Mesendoderm (in vitro differentiated cells): ENCODE results near the gene GRID2.
A peak's percentile ranks its signal among the peaks of the same experiment; 100 is the strongest.

Source experiments
- DNase-seq: peaks from one replicate; pipeline ENCODE4 v3.0.0; 2013
- H2AK5ac ChIP-seq: 2 replicates; pipeline ENCODE4 v1.6.1; 2013; ENCODE audit warnings: low read length, inconsistent platforms
- H2BK120ac ChIP-seq: 2 replicates; pipeline ENCODE4 v1.6.1; 2013; ENCODE audit warnings: low read depth, mild to moderate bottlenecking, low read length, moderate library complexity, mixed read lengths
- H2BK15ac ChIP-seq: replicated peaks from 2 replicates; pipeline ENCODE4 v1.6.1; 2013; ENCODE audit warnings: low read depth, mild to moderate bottlenecking, moderate library complexity
- H2BK5ac ChIP-seq: 2 replicates; pipeline ENCODE4 v1.6.1; 2013; ENCODE audit warnings: low read length, inconsistent platforms
- H3K18ac ChIP-seq: 2 replicates; pipeline ENCODE4 v1.6.1; 2013; ENCODE audit warnings: mild to moderate bottlenecking, low read length, mixed read lengths
- H3K23ac ChIP-seq: one replicate; pipeline ENCODE4 v1.6.1; 2013; ENCODE audit warnings: low read length
- H3K27ac ChIP-seq: 2 replicates; pipeline ENCODE4 v1.5.1; 2013; ENCODE audit warnings: low read depth, mild to moderate bottlenecking, inconsistent platforms, low read length, moderate library complexity
- H3K27me3 ChIP-seq: 2 replicates; pipeline ENCODE4 v1.6.1; 2013; ENCODE audit warnings: low read length, control low read depth, mild to moderate bottlenecking, inconsistent platforms; ENCODE audit not compliant: insufficient read depth, poor library complexity
- H3K36me3 ChIP-seq: 2 replicates; pipeline ENCODE4 v1.6.1; 2013; ENCODE audit warnings: low read length, inconsistent platforms; ENCODE audit not compliant: control insufficient read depth, insufficient read depth
- H3K4ac ChIP-seq: one replicate; pipeline ENCODE4 v1.6.1; 2013; ENCODE audit warnings: low read depth, mild to moderate bottlenecking, low read length, moderate library complexity
- H3K4me1 ChIP-seq: 2 replicates; pipeline ENCODE4 v1.6.1; 2013; ENCODE audit warnings: low read depth, low read length, inconsistent platforms; ENCODE audit not compliant: control insufficient read depth
- H3K4me2 ChIP-seq: 2 replicates; pipeline ENCODE4 v1.6.1; 2013; ENCODE audit warnings: low read length
- H3K4me3 ChIP-seq: 2 replicates; pipeline ENCODE4 v1.5.1; 2013; ENCODE audit warnings: mild to moderate bottlenecking, low read length
- H3K56ac ChIP-seq: one replicate; pipeline ENCODE4 v1.6.1; 2013; ENCODE audit warnings: low read length
- H3K79me1 ChIP-seq: 2 replicates; pipeline ENCODE4 v1.6.1; 2013; ENCODE audit warnings: low read length, inconsistent platforms
- H3K79me2 ChIP-seq: 2 replicates; pipeline ENCODE4 v1.6.1; 2013; ENCODE audit warnings: mild to moderate bottlenecking, low read length; ENCODE audit not compliant: control insufficient read depth, insufficient read depth
- H3K9ac ChIP-seq: 2 replicates; pipeline ENCODE4 v1.6.1; 2013; ENCODE audit warnings: low read length, inconsistent platforms
- H4K5ac ChIP-seq: one replicate; pipeline ENCODE4 v1.6.1; 2013; ENCODE audit warnings: low read length
- H4K8ac ChIP-seq: one replicate; pipeline ENCODE4 v1.6.1; 2013; ENCODE audit warnings: low read depth, mild to moderate bottlenecking, control low read depth, low read length, moderate library complexity
- whole genome bisulfite sequencing: extraction: QIAGEN DNeasy Blood & Tissue Kit; methylation state at CpG from one replicate; pipeline ENCODE4 v1.1.7; 2013; ENCODE audit warnings: low lambda C conversion rate, missing lambda C conversion rate; ENCODE audit not compliant: insufficient coverage; ENCODE audit errors: extremely low coverage; 5-methylcytosine and 5-hydroxymethylcytosine counted together

GRID2 gene

DNA sequence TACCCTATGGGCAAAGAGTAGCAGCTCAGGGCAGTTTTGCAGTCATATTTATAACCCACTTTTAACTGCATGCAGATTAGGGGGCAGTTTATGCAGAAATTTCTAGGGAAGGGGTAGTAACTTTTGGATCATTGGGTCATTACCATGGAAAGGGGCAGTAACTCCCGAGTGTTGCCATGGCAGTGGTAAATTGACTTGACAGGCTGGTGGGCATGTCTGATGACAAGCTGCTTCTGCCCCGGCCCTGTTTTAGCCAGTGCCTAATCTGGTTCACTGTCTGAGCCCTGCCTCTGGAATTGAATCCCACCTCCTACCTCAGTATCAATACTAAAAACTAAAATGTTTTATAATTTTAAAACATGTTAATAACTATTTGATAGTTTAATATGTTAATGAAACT lies 1162.7 kb downstream of the GRID2 start:
- DNase-seq = peak; percentile 52
- Histone ChIP-seq H2BK120ac (no peak overlapping the region), H3K56ac (no peak overlapping the region), H3K23ac (no peak overlapping the region), H3K18ac (peak overlapping the region; percentile 60), H2BK5ac (no peak overlapping the region), H3K4ac (no peak overlapping the region), H3K36me3 (no peaks in the 10 kb centered on the region), H3K4me1 (no peaks in the 10 kb centered on the region), H3K27me3 (no peaks in the 10 kb centered on the region), H3K79me2 (no peaks in the 10 kb centered on the region), H3K4me3 (no peak overlapping the region), H4K5ac (no peak overlapping the region), H2BK15ac (no peak overlapping the region), H4K8ac (no peak overlapping the region), H3K27ac (no peak overlapping the region), H2AK5ac (no peak overlapping the region), H3K79me1 (no peaks in the 10 kb centered on the region), H3K4me2 (no peak overlapping the region), H3K9ac (no peak overlapping the region)
- no CpG with 5 or more reads among the region's 2 CpGs for WGBS

- Histone ChIP-seq H3K79me2 (no peaks in the 10 kb centered on the region), H2BK15ac (no peak overlapping the region), H3K27ac (no peak overlapping the region), H3K79me1 (no peaks in the 10 kb centered on the region), H3K23ac (no peak overlapping the region), H3K9ac (no peak overlapping the region), H4K5ac (no peak overlapping the region), H3K4me3 (no peak overlapping the region), H3K27me3 (no peaks in the 10 kb centered on the region), H4K8ac (no peak overlapping the region), H3K56ac (no peak overlapping the region), H3K4me1 (no peaks in the 10 kb centered on the region), H2BK120ac (no peak overlapping the region), H3K4ac (no peak overlapping the region), H2BK5ac (no peak overlapping the region), H3K4me2 (no peak overlapping the region), H2AK5ac (no peak overlapping the region), H3K36me3 (no peaks in the 10 kb centered on the region), H3K18ac (no peak overlapping the region)
- DNase-seq = peak; percentile 5
- WGBS = no CpG with 5 or more reads among the region's 1 CpG
Observed at GRCh38 chr4:93467484-93468155, 1163.9 kb downstream of the GRID2 start.

- Histone ChIP-seq H3K4me2 (no peak overlapping the region), H2BK15ac (no peak overlapping the region), H2BK5ac (no peak overlapping the region), H3K4me1 (no peaks in the 10 kb centered on the region), H3K4ac (no peak overlapping the region), H3K79me2 (no peaks in the 10 kb centered on the region), H4K8ac (no peak overlapping the region), H2BK120ac (no peak overlapping the region), H4K5ac (no peak overlapping the region), H3K18ac (no peak overlapping the region), H2AK5ac (no peak overlapping the region), H3K36me3 (no peaks in the 10 kb centered on the region), H3K79me1 (no peaks in the 10 kb centered on the region), H3K23ac (no peak overlapping the region), H3K56ac (no peak overlapping the region), H3K9ac (no peak overlapping the region), H3K4me3 (no peak overlapping the region), H3K27ac (no peak overlapping the region), H3K27me3 (no peaks in the 10 kb centered on the region)
- peak; percentile 35 for DNase-seq
- no CpG with 5 or more reads among the region's 3 CpGs for WGBS
Observed at GRCh38 chr4:93469560-93469959, 1165.8 kb downstream of the GRID2 start.

DNA sequence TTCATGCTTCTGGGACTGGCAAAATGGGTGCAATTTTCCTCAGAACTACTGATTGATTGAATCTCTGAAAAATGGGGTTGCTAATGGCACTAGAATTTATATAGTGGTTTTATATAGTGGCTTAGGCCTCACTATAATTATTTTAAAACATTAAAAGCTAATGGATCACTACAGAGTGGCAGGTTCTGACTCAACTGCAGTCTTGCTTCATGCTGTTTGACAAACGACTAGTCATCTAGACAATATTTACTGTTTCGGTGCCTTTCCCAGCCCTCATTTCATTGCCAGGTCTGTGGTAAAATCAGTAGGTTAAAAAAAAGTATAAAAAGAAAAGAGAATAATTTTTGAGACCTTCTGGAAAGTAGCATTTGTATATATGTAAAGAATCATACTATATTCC lies 1172.0 kb downstream of the GRID2 start:
- Histone ChIP-seq H3K56ac (no peak overlapping the region), H4K5ac (no peak overlapping the region), H3K79me2 (no peaks in the 10 kb centered on the region), H3K4me1 (no peaks in the 10 kb centered on the region), H4K8ac (no peak overlapping the region), H3K27ac (no peak overlapping the region), H3K27me3 (no peaks in the 10 kb centered on the region), H2BK15ac (no peak overlapping the region), H3K4me2 (no peak overlapping the region), H3K9ac (no peak overlapping the region), H2BK5ac (no peak overlapping the region), H2AK5ac (no peak overlapping the region), H3K4ac (no peak overlapping the region), H2BK120ac (no peak overlapping the region), H3K23ac (no peak overlapping the region), H3K79me1 (no peaks in the 10 kb centered on the region), H3K36me3 (no peaks in the 10 kb centered on the region), H3K18ac (no peak overlapping the region), H3K4me3 (no peak overlapping the region)
- no peak for DNase-seq
- no CpG with 5 or more reads among the region's 2 CpGs for WGBS

DNA sequence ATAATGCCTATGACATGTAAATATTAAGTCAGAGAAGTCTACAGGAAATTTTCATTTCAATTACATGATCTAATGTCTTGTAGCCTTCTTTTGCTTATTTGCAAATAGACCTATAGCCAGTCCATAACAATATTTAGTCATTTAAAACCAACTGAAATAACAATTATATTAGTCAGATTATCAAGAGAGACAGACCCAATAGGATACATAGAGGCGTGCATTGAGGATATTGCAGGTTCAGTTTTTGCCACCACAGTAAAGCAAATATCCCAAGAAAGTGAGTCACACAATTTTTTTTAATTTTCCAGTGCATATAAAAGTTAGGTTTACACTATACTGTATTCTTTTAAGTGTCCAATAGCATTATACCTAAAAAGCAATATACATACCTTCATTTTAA lies 1175.0 kb downstream of the GRID2 start:
- WGBS = no CpG with 5 or more reads among the region's 1 CpG
- no peak overlapping the region for H3K27ac ChIP-seq
- H2BK120ac ChIP-seq = no peak overlapping the region

DNA sequence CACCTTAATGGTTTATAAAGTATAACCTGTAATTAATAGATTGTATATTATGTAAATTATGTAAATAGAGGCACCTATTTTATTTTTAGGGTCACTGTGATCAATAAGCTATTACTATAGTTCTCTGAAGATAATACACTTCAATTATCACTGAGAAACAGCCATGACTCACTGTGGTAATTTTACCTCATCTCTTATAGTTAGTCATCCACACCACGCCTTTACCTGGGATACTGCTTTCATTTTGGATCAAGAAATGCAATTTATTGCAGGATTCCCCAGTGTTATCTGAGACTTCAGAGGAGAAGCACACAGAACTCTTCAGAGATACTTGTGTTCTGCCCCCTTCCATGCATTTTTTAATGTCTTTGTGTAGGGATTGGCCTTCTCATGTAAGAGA lies 1176.7 kb downstream of the GRID2 start:
- H2BK5ac ChIP-seq = no peak overlapping the region
- no CpG with 5 or more reads among the region's 1 CpG for WGBS

More for the DNA sequence above, 1175.0 kb downstream of the GRID2 start:
- Histone ChIP-seq H3K27me3 (no peaks in the 10 kb centered on the region), H3K23ac (no peak overlapping the region), H3K18ac (no peak overlapping the region), H3K56ac (no peak overlapping the region), H3K4ac (no peak overlapping the region), H3K4me1 (no peaks in the 10 kb centered on the region), H3K9ac (no peak overlapping the region), H3K4me2 (no peak overlapping the region), H3K79me1 (no peaks in the 10 kb centered on the region), H2BK15ac (no peak overlapping the region), H4K8ac (no peak overlapping the region), H3K36me3 (no peaks in the 10 kb centered on the region), H3K4me3 (no peak overlapping the region), H3K79me2 (no peaks in the 10 kb centered on the region), H2BK5ac (no peak overlapping the region), H2AK5ac (no peak overlapping the region), H4K5ac (no peak overlapping the region)
- DNase-seq = no peak

More for the DNA sequence above, 1176.7 kb downstream of the GRID2 start:
- Histone ChIP-seq H3K9ac (no peak overlapping the region), H3K27me3 (no peaks in the 10 kb centered on the region), H4K5ac (no peak overlapping the region), H3K4ac (no peak overlapping the region), H3K4me1 (no peaks in the 10 kb centered on the region), H4K8ac (no peak overlapping the region), H3K18ac (no peak overlapping the region), H3K23ac (no peak overlapping the region), H3K36me3 (no peaks in the 10 kb centered on the region), H3K4me3 (no peak overlapping the region), H2BK15ac (no peak overlapping the region), H2AK5ac (no peak overlapping the region), H2BK120ac (no peak overlapping the region), H3K27ac (no peak overlapping the region), H3K79me2 (no peaks in the 10 kb centered on the region), H3K4me2 (no peak overlapping the region), H3K79me1 (no peaks in the 10 kb centered on the region), H3K56ac (no peak overlapping the region)
- no peak for DNase-seq
